Brain pericyte (primary cell): Measurements from ENCODE around the gene ALDH6A1.

Experiments
- DNase-seq: peaks from one replicate; pipeline ENCODE4 v3.0.0-alpha.2; 2012; ENCODE audit warnings: low read depth, low spot score

ALDH6A1 gene

DNA sequence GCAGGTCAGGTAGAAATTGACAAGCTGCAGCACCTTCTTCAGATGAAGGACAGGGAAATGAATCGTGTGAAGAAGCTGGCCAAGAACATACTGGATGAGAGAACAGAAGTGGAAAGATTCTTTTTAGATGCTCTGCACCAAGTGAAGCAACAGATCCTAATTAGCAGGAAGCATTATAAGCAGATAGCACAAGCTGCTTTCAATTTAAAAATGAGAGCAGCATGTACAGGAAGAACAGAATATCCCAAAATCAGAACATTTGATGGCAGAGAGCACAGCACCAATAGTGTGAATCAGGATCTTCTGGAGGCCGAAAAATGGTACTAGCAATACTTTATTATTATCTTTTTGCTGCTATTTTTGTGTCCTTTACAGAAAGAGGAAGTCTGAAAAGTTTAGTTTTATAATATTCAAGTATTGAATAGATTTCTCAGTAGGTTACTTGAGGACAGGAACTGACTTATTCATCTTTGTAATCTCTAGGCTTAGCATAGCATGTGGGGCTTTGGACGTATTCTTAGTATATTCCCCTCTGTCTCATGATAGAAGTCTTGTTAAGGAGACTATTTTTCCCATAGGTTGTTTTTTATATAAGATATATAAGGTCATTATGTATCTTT lies 34.3 kb downstream of the ALDH6A1 start:
- no peak for DNase-seq

DNA sequence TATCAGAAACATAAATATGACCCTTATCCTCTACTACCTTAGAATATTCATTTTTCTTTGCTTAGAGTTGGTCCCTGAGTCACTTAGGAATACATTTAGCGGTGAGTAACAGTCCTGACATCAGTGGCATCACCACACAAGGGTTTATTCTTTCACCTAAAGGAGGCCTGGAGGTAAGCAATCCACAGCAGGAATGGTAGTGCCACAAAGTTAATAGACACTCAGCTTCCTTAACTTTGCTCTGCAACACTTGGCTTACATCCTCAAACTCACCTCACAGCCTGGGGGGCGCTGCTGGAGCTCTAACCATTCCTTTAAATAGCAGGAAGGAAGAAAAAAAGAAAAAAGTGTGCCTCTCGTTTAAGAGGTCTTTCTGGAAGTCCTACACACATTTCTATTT lies 36.0 kb downstream of the ALDH6A1 start:
- no peak for DNase-seq

DNA sequence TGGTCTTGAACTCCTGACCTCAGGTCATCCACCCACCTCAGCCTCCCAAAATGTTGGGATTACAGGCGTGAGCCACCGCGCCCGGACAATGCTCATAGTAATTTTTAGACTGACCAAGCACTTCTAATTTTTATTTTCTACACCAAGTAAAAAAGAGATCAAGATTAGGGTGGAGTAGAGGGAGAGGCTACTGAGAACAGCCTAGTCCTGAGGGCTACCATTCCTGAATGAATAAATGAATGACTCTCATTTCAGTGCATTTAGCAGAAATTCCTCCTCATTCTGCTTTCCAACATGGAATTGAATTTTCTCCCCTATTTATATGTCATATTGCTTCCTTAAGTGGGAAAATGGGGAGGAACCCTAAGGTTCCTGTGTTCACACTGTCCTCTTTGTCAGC lies 38.7 kb downstream of the ALDH6A1 start:
- no peak for DNase-seq

- no peak for DNase-seq
Observed at GRCh38 chr14:74042296-74042695, 42.0 kb downstream of the ALDH6A1 start.

- peak; percentile 11 for DNase-seq
Observed at GRCh38 chr14:74038020-74038859, 46.0 kb downstream of the ALDH6A1 start.

DNA sequence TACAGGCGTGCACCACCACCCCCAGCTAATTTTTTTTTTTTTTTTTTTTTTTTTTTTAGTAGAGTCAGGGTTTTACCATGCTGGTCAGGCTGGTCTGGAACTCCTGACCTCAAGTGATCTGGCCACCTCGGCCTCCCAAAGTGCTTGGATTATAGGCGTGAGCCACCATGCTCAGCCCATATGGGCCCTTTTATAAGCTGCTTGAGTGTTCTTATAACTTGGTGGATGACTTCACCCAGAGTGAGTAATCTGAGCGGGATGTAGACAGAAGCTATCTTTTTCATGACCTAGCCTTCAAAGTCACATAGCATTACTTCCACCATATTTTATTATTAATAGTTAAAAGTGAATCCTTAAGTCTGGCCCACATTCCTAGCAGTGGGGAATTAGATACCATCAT lies 48.7 kb downstream of the ALDH6A1 start:
- DNase-seq: no peak

- no peak for DNase-seq
Observed at GRCh38 chr14:74034572-74034971, 49.7 kb downstream of the ALDH6A1 start.

DNA sequence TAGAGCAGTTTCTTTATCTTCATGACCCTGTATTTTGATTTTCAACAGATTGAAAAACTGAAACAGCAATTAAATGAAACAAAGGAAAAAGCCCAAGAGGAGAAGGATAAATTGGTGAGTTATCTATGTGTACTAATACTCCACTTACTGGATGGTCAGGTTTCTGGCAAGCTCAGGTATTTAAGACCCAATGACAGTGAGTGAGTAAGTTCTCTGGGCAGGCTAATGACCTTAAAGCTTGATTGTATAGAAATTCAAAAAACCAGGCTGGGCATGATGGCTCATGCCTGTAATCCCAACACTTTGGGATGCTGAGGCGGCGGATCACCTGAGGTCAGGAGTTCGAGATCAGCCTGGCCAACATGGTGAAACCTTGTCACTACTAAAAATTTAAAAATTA lies 55.1 kb downstream of the ALDH6A1 start:
- DNase-seq: no peak

DNA sequence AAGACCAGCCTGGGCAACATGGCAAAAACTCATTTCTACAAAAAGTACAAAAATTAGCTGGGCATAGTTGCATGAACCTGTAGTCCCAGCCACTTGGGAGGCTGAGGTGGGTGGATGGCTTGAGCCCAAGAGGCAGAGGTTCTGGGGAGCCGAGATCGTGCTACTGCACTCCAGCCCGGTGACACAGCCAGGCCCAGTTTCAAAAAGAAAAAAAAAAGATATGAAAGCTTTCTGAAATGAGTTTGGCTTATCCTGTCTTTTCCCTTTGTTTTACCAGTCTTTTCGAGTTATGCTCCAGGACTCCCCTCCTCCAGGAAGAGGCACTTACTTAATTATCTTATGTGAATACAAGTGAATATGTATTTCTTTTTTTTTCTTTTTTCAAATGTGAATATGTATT lies 61.9 kb downstream of the ALDH6A1 start:
- no peak for DNase-seq

DNA sequence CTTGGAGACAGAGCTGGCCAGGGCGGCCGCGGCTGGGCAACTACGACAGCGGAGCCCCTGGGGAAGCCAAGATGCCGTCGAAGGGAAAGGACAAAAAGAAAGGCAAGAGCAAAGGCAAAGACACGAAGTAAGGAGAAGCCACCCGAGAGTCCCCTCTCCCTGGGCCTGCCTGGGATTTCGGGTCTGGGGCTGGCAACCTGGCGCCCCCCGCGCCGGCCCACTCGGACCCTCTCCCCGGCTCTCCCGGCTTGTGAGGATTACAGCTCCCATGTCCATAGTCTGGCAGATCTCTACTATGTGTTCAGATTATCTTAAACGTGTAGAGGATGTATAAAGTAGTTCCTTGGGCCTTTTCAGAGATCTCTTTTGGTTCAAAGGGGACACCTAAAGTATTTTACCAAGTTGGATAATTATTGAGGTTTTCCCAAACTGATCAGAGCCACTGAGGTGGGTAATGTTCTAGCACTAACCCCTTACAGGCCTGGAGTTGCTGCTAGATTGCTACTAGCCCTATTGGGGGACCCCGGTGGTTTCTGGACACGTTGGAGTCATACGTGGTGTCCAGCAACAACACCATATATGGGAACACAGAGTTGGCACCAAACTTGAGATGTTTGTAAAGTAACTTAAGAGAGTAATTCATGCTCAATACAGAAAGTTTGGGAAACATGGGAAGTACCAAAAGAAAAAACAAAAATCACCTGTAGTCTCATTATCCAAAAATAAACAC lies 64.7 kb downstream of the ALDH6A1 start:
- peak; percentile 8 for DNase-seq

GRCh38 chr14:74018586-74019407 lies 65.5 kb downstream of the ALDH6A1 start, which contains the start of the genes BBOF1 and ENTPD5:
TSS of gene BBOF1 (plus strand) at chr14:74019349. CDS start at chr14:74019479, 130 bp downstream.
TSS of gene ENTPD5 (minus strand) at chr14:74019288. CDS start at chr14:73988102, 31,186 bp downstream.
- peak; percentile 17 for DNase-seq

GRCh38 chr14:74018174-74018585 lies 66.1 kb downstream of the ALDH6A1 start:
- DNase-seq: peak; percentile 10

DNA sequence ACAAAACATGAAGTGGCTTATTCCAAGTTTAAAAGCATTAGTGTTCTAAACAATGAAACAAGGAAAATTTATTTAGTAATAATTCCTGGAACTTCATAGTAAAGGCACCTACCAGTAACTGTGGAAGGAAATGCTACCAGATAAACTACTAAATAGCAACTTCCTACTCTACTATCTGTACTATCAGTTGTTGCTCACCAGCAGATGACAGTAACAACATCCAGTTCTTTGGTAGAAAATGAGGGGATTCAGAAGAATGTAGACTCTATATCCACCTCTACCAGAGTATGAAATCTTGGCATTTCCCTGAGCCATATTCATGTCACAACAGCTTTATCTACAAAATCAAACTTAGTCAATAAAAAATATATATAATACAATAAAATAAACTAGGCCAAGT lies 68.3 kb downstream of the ALDH6A1 start:
- DNase-seq: no peak

GRCh38 chr14:74015176-74015575 lies 69.1 kb downstream of the ALDH6A1 start:
- DNase-seq: no peak

GRCh38 chr14:74014299-74014698 lies 70.0 kb downstream of the ALDH6A1 start:
- no peak for DNase-seq

- DNase-seq: no peak
Observed at GRCh38 chr14:74008843-74009499, 75.3 kb downstream of the ALDH6A1 start.
